PFSK-1 (cell line): ENCODE data around the gene THBS3.

Source experiments
- FOXP2 ChIP-seq: optimal IDR thresholded peaks from 2 replicates; pipeline ENCODE3; 2011; ENCODE audit warnings: borderline replicate concordance, control low read depth, inconsistent platforms; ENCODE audit not compliant: insufficient read depth; ENCODE audit errors: extremely low read length, extremely low read depth
- POLR2AphosphoS5 ChIP-seq: IDR thresholded peaks from 2 replicates; pipeline ENCODE4 v1.6.1; 2012; ENCODE audit warnings: low read depth, mild to moderate bottlenecking, control low read depth, low read length, moderate library complexity
- SIN3A ChIP-seq: IDR thresholded peaks from 2 replicates; pipeline ENCODE4 v1.6.1; 2012; ENCODE audit warnings: mild to moderate bottlenecking, low read length, moderate library complexity, borderline replicate concordance; ENCODE audit not compliant: insufficient read depth
- TAF1 ChIP-seq: IDR thresholded peaks from 2 replicates; pipeline ENCODE4 v1.6.1; 2012; ENCODE audit warnings: low read length, control low read depth, borderline replicate concordance; ENCODE audit not compliant: insufficient read depth
- TF ChIP-seq, protein P1 (sequence below), 2 experiments: IDR thresholded peaks; 2 replicates each; pipeline versions ENCODE4 v1.6.1 to v1.8.0; 2011 to 2012; ENCODE audit warnings: low read depth in 2 of 2, low read length in 2 of 2, control low read depth in 1 of 2, inconsistent platforms in 1 of 2, mild to moderate bottlenecking in 1 of 2, moderate library complexity in 1 of 2; ENCODE audit not compliant: insufficient read depth in 1 of 2

Gene THBS3

DNA sequence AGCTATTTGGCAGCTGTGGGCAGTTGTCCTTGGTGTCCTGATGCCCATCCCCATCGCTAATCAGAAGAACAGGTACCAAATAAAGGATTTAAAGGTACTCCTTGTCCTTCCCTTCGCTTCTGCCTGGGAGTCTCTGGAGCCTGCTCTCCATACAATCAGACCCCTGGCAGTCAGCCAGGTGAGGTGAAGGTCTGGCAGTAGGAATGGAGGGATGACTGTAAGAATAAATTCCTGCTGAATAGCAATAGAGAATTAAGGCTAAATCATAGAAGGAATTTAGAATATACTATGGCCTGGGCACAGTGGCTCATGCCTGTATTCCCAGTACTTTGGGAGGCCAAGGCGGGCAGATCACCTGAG is 9.2 kb downstream of the THBS3 start:
- TF ChIP-seq FOXP2 (no peak), POLR2AphosphoS5 (no peak), TAF1 (no peak), SIN3A (no peak)
- TF ChIP-seq, protein P1, sequence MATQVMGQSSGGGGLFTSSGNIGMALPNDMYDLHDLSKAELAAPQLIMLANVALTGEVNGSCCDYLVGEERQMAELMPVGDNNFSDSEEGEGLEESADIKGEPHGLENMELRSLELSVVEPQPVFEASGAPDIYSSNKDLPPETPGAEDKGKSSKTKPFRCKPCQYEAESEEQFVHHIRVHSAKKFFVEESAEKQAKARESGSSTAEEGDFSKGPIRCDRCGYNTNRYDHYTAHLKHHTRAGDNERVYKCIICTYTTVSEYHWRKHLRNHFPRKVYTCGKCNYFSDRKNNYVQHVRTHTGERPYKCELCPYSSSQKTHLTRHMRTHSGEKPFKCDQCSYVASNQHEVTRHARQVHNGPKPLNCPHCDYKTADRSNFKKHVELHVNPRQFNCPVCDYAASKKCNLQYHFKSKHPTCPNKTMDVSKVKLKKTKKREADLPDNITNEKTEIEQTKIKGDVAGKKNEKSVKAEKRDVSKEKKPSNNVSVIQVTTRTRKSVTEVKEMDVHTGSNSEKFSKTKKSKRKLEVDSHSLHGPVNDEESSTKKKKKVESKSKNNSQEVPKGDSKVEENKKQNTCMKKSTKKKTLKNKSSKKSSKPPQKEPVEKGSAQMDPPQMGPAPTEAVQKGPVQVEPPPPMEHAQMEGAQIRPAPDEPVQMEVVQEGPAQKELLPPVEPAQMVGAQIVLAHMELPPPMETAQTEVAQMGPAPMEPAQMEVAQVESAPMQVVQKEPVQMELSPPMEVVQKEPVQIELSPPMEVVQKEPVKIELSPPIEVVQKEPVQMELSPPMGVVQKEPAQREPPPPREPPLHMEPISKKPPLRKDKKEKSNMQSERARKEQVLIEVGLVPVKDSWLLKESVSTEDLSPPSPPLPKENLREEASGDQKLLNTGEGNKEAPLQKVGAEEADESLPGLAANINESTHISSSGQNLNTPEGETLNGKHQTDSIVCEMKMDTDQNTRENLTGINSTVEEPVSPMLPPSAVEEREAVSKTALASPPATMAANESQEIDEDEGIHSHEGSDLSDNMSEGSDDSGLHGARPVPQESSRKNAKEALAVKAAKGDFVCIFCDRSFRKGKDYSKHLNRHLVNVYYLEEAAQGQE (IDR thresholded peaks at IDR 0.05; ENCODE audit: insufficient read depth in 1 of 2, low read depth in 2 of 2, low read length in 2 of 2): no peak

DNA sequence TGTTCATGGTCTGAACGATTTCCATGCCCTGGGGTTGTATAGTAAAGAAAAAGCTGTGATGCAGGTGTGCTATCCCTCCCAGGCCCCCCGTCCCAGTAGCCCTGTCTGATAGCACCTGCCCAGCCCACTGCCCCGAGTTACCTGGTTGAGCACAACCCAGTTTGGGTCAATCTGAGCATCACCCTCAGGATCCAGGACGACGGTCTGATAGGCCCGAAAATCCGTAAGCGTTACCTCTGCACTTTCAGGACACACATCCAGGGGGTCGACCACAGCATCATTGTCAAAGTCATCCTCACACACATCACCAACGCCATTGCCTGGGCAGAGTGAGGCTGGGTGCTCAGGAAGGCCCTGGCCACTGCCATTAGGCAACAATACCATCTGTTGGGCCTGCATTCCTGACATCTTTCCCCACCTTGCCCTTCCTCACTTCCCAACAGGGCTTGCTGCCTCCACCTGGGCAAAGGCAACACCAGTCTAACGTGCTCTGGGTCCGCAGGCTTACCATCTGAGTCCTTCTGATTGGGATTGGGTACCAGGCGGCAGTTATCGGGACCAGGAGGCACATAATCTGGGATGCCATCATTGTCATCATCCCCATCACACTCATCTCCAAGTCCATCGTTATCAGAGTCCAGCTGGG is 9.7 kb downstream of the THBS3 start:
- no peak for TF ChIP-seq FOXP2
- no peak for TF ChIP-seq TAF1
- TF ChIP-seq, protein P1 (IDR thresholded peaks at IDR 0.05; ENCODE audit: insufficient read depth in 1 of 2, low read depth in 2 of 2, low read length in 2 of 2): no peak
- TF ChIP-seq SIN3A: no peak
- TF ChIP-seq POLR2AphosphoS5: no peak

DNA sequence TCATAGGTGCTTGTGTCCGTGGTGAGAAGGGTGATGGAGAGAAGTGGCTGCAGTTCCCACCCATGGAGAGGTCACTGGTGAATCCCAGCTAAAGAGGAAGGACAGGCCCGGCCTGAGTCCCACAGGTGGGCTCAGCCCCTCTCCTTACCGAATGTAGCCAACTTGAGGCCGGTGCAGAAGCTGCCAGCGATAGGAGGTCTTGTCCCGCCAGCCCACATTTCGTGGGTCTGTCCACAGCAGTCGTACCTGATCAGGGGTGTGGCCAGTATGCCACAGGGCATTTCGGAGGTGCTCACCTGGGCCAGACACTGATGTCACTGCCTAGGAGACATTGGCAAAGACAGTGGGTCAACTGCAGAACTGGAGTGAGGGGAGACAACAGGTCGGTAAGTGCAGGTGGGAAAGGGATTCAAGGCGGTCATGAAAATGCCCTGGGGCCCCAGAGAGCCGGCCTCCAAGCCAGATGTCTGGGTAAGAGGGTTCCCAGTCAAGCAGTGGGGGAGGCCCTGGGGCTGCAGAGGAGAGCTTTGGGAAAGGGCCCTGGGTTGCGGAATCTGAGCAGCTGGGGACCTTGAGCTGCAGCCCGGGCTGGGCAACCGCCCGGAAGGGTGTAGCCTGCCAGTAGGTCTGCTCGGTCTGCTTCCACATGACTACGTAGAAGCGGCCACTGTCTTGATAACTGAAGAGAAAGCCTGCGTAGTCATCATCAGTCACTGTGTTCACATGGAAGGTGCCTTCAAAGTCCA is 10.6 kb downstream of the THBS3 start:
- TF ChIP-seq POLR2AphosphoS5 (no peak), SIN3A (no peak), FOXP2 (no peak), TAF1 (no peak)
- TF ChIP-seq, protein P1 (IDR thresholded peaks at IDR 0.05; ENCODE audit: insufficient read depth in 1 of 2, low read depth in 2 of 2, low read length in 2 of 2): no peak

DNA sequence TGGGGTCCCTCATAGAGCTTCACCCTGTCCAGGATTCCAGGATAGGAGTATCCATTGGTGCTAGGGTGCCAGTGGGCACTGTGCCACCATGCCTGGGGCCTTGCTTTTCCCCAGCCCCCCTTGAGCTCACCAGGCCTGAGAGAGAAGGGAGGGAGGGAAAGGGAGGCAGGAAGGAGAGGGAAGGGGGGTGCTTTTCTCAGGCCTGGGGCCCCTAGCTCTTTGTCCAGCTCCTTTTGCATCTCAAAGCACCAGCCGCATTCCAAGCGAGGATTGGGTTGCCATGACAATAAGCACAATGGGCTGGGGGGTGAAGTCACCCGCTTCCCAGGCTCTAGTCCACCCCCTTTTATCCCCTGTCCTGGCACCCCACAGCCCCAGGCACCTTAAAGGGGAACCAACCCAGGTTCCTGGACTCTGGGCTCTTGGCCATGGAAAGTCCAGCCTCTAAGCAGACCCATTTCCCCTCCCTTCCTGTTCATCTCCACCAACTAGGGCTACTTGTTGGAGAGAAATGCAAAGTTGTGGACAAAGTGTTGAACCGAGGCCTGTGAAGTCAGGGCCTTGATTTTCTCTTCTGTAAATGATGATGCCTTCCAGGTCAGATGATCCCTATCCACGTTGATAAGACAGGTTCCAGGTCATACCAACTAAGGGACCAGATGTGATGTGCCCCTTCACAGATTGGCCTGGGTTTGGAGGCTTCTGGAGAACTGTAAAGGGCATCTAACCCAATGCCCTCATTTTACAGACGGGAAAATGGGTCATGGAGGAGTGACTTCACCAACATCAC is 11.4 kb downstream of the THBS3 start:
- TF ChIP-seq SIN3A (no peak), TAF1 (no peak), POLR2AphosphoS5 (no peak), FOXP2 (no peak)
- TF ChIP-seq, protein P1 (IDR thresholded peaks at IDR 0.05; ENCODE audit: insufficient read depth in 1 of 2, low read depth in 2 of 2, low read length in 2 of 2): no peak
